Endothelial cell of umbilical vein (primary cell): ENCODE results near the gene IGFBP2. TPM values are rescaled to one million over a fixed set of nuclear protein-coding genes. Genes with fewer than 3 reads are reported as not detected.

Experiments
- BruUV-seq: library from RNA; stranded (reverse); fragments of 400-500 nt; replicated peaks from 2 replicates; lab custom pipeline; 2021; lab: Mats Ljungman, UMichigan
- CTCF ChIA-PET: fragments of 300-600, 350-600 bp; sonication (Branson Sonifier 250); formaldehyde crosslinking; loops from one replicate; lab custom pipeline; 2021; ENCODE audit warnings: antibody characterized with exemption, inconsistent platforms; lab: Charles Lee
- POLR2A ChIA-PET: fragments of 300-600, 350-600 bp; sonication (Branson Sonifier 250); formaldehyde crosslinking; loops from one replicate; lab custom pipeline; 2021; ENCODE audit warnings: antibody characterized with exemption, inconsistent platforms; lab: Charles Lee
- DNase-seq: peaks from one replicate; pipeline ENCODE4 v3.0.0-alpha.2; 2011; ENCODE audit warnings: low read depth, low spot score
- FAIRE-seq: peaks from 2 replicates; lab custom pipeline; 2011; peaks lifted over from hg19 to GRCh38; lab: Jason Lieb, UNC
- H2AFZ ChIP-seq: 2 replicates; pipeline ENCODE4 v1.6.0; 2012; ENCODE audit warnings: low read depth, low read length, control low read depth, inconsistent platforms
- H3K27ac ChIP-seq: 2 replicates; pipeline ENCODE4 v1.5.1; 2011; ENCODE audit warnings: low read depth, mild to moderate bottlenecking, control low read depth, low read length, moderate library complexity; ENCODE audit not compliant: insufficient read depth
- H3K27me3 ChIP-seq, 2 experiments: 2 replicates each; pipeline versions ENCODE4 v1.6.0 to v1.6.1; 2011; ENCODE audit warnings: low read length in 2 of 2, mixed read lengths in 1 of 2; ENCODE audit not compliant: control insufficient read depth in 2 of 2, insufficient read depth in 2 of 2
- H3K36me3 ChIP-seq, 2 experiments: 2 replicates in 1 of 2; 3 replicates in 1 of 2; pipeline ENCODE4 v1.5.1; 2011; ENCODE audit warnings: low read length in 2 of 2, mild to moderate bottlenecking in 1 of 2, moderate library complexity in 1 of 2; ENCODE audit not compliant: control insufficient read depth in 2 of 2, insufficient read depth in 2 of 2; ENCODE audit errors: extremely low read depth in 1 of 2
- H3K4me1 ChIP-seq: 3 replicates; pipeline ENCODE4 v1.5.1; 2011; ENCODE audit warnings: mild to moderate bottlenecking, low read length; ENCODE audit not compliant: control insufficient read depth, insufficient read depth; ENCODE audit errors: extremely low read depth
- H3K4me2 ChIP-seq: 2 replicates; pipeline ENCODE4 v1.6.1; 2011; ENCODE audit warnings: low read length, control low read depth, mixed read lengths; ENCODE audit not compliant: insufficient read depth
- H3K4me3 ChIP-seq, 3 experiments: fragments of 200-600 bp in 1 of 3; sonication (generic), shearing (Covaris generic) in 1 of 3; replicated peaks in 1 of 3; 2 replicates each; pipeline ENCODE4 v1.5.1; 2011 to 2016; ENCODE audit warnings: control low read depth in 3 of 3, low read length in 3 of 3, mild to moderate bottlenecking in 2 of 3, inconsistent platforms in 1 of 3, low read depth in 1 of 3, moderate library complexity in 1 of 3; ENCODE audit not compliant: insufficient read depth in 1 of 3
- H3K79me2 ChIP-seq: 2 replicates; pipeline ENCODE4 v1.6.0; 2012; ENCODE audit warnings: low read length, inconsistent platforms; ENCODE audit not compliant: control insufficient read depth, insufficient read depth
- H3K9ac ChIP-seq: replicated peaks from 2 replicates; pipeline ENCODE3; 2011; ENCODE audit warnings: low read length, control low read depth; ENCODE audit not compliant: insufficient read depth; ENCODE audit errors: extremely low read depth
- H3K9me1 ChIP-seq: replicated peaks from 3 replicates; pipeline ENCODE4 v1.6.0; 2011; ENCODE audit warnings: mild to moderate bottlenecking, low read length; ENCODE audit not compliant: control insufficient read depth, insufficient read depth; ENCODE audit errors: extremely low read depth
- H3K9me3 ChIP-seq: replicated peaks from 2 replicates; pipeline ENCODE4 v1.5.1; 2012; ENCODE audit warnings: low read length, inconsistent platforms; ENCODE audit not compliant: control insufficient read depth, insufficient read depth
- H4K20me1 ChIP-seq: replicated peaks from 2 replicates; pipeline ENCODE3; 2011; ENCODE audit warnings: mild to moderate bottlenecking, low read length; ENCODE audit not compliant: control insufficient read depth, insufficient read depth; ENCODE audit errors: extremely low read depth
- EZH2 ChIP-seq: IDR thresholded peaks from 2 replicates; pipeline ENCODE4 v1.6.1; 2012; ENCODE audit warnings: borderline replicate concordance, low read depth, mild to moderate bottlenecking, moderate library complexity, low read length, inconsistent platforms; ENCODE audit not compliant: severe bottlenecking
- FOS ChIP-seq: IDR thresholded peaks from 2 replicates; pipeline ENCODE4 v1.6.1; 2011; ENCODE audit warnings: mild to moderate bottlenecking, low read length, moderate library complexity, borderline replicate concordance; ENCODE audit not compliant: insufficient read depth
- GATA2 ChIP-seq: IDR thresholded peaks from 2 replicates; pipeline ENCODE4 v1.7.0; 2011; ENCODE audit warnings: low read depth, mild to moderate bottlenecking, moderate library complexity, mixed read lengths, low read length; ENCODE audit not compliant: insufficient read length, insufficient read depth
- JUN ChIP-seq: IDR thresholded peaks from 2 replicates; pipeline ENCODE4 v1.6.1; 2011; ENCODE audit warnings: borderline replicate concordance, low read depth; ENCODE audit not compliant: insufficient read length, insufficient read depth
- MYC ChIP-seq: IDR thresholded peaks from one replicate; pipeline ENCODE4 v1.6.1; 2011; ENCODE audit warnings: mild to moderate bottlenecking, low read depth, low read length
- POLR2A ChIP-seq: IDR thresholded peaks from 2 replicates; pipeline ENCODE4 v1.6.1; 2012; ENCODE audit warnings: low read depth, mild to moderate bottlenecking, control low read depth, low read length
- POLR2AphosphoS5 ChIP-seq: IDR thresholded peaks from 2 replicates; pipeline ENCODE4 v1.6.1; 2012; ENCODE audit warnings: low read depth, mild to moderate bottlenecking, control low read depth, low read length, moderate library complexity; ENCODE audit not compliant: insufficient read depth
- dilution Hi-C: fragments of 300-500 bp; cut with MboI; formaldehyde crosslinking; loops from one replicate; pipeline ENCODE4 v1.15.0; 2019; ENCODE audit warnings: low sequenced_read_pairs; ENCODE audit not compliant: extremely low pct_ligation_motif_present
- intact Hi-C: fragments of 100-400 bp; cut with micrococcal nuclease; formaldehyde crosslinking; loops from one replicate; pipeline ENCODE4 v1.10.0; 2022
- polyA plus RNA-seq, 4 experiments: library from polyadenylated mRNA; depleted of rRNA in 3 of 4; stranded (reverse) in 3 of 4; unstranded in 1 of 4; fragments of >200 nt; gene quantifications; 2 replicates each; pipeline versions ENCODE4 v1.2.1 to v1.2.3, GENCODE V29; 2011 to 2012; ENCODE audit warnings: missing spikeins in 1 of 4
- total RNA-seq: library from RNA; stranded (reverse); gene quantifications from 2 replicates; pipeline ENCODE4 v1.2.3, GENCODE V29; 2021
- TF ChIP-seq, protein P1 (sequence below): IDR thresholded peaks from 2 replicates; pipeline ENCODE4 v1.6.1; 2011; ENCODE audit not compliant: insufficient read depth, insufficient read length
- TF ChIP-seq, protein P2 (sequence below), 2 donors: IDR thresholded peaks; 1 replicate in 1 of 2; 2 replicates in 1 of 2; pipeline ENCODE4 v1.5.1; 2011; ENCODE audit warnings: low read length in 2 of 2, mild to moderate bottlenecking in 2 of 2, moderate library complexity in 2 of 2, control low read depth in 1 of 2, inconsistent platforms in 1 of 2, low read depth in 1 of 2; ENCODE audit not compliant: insufficient read depth in 1 of 2; ENCODE audit errors: extremely low read depth in 1 of 2

The IGFBP2 gene
- total and polyA plus RNA-seq, 2 donors (not counting 3 experiments of a cell fraction or from before 2014, with no cell fraction given) = 212 to 261 TPM

DNA sequence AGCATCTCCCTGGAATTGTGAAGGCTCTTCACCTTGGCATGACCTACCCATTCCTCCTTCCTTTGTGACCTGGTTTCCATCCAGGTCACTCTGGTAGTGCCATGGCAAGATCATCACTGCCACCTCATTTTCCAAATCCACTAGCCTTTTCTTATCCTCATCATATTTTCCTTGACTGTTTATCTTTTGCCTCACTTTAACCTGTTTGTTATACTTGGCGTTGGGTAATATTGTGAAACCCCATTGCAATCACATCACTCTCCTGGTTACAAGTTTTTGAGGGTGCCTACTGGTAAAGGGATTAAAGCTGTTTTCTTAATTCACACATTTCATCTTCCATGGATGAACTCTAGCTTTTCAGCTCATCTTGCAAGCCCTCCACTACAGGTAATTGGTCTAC is 39.1 kb upstream of the IGFBP2 start:
- no TSS peak for BruUV-seq
- ChIA-PET POLR2A (no interaction called here), CTCF (interaction anchor here (0.8 kb wide), 1 partner anchor 75 kb away, joined by 4 read pairs; no protein-coding TSS in a partner anchor)
- H3K9me1 ChIP-seq = no peaks in the 10 kb centered on the region
- dilution Hi-C loops (no loop called here), intact Hi-C loops (no loop called here)
- no peak overlapping the region for H3K4me3 ChIP-seq
- no peaks in the 10 kb centered on the region for H4K20me1 ChIP-seq
- H3K79me2 ChIP-seq = no peaks in the 10 kb centered on the region
- H3K27ac ChIP-seq = no peak overlapping the region
- DNase-seq (no peak), FAIRE-seq (no peak)
- no peaks in the 10 kb centered on the region for H3K27me3 ChIP-seq
- H3K4me1 ChIP-seq = peaks cover 10% of the 10 kb centered on the region
- no peak for TF ChIP-seq MYC
- TF ChIP-seq, protein P1, sequence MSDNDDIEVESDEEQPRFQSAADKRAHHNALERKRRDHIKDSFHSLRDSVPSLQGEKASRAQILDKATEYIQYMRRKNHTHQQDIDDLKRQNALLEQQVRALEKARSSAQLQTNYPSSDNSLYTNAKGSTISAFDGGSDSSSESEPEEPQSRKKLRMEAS = no peak
- TF ChIP-seq, protein P2, sequence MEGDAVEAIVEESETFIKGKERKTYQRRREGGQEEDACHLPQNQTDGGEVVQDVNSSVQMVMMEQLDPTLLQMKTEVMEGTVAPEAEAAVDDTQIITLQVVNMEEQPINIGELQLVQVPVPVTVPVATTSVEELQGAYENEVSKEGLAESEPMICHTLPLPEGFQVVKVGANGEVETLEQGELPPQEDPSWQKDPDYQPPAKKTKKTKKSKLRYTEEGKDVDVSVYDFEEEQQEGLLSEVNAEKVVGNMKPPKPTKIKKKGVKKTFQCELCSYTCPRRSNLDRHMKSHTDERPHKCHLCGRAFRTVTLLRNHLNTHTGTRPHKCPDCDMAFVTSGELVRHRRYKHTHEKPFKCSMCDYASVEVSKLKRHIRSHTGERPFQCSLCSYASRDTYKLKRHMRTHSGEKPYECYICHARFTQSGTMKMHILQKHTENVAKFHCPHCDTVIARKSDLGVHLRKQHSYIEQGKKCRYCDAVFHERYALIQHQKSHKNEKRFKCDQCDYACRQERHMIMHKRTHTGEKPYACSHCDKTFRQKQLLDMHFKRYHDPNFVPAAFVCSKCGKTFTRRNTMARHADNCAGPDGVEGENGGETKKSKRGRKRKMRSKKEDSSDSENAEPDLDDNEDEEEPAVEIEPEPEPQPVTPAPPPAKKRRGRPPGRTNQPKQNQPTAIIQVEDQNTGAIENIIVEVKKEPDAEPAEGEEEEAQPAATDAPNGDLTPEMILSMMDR (IDR thresholded peaks at IDR 0.05; ENCODE audit: extremely low read depth in 1 of 2, insufficient read depth in 1 of 2, low read depth in 1 of 2, low read length in 2 of 2) = no peak
- TF ChIP-seq JUN = no peak
- no peak for TF ChIP-seq GATA2
- TF ChIP-seq POLR2AphosphoS5 = no peak
- no peak for TF ChIP-seq POLR2A
- no peak for TF ChIP-seq FOS
- TF ChIP-seq EZH2 = no peak
- H3K4me2 ChIP-seq = no peak overlapping the region
- no peaks in the 10 kb centered on the region for H3K9me3 ChIP-seq
- no peaks in the 10 kb centered on the region for H3K36me3 ChIP-seq
- H2AFZ ChIP-seq = no peak overlapping the region
- H3K9ac ChIP-seq = no peak overlapping the region
